ENCODE results near the gene PUS7.

Gene PUS7

DNA sequence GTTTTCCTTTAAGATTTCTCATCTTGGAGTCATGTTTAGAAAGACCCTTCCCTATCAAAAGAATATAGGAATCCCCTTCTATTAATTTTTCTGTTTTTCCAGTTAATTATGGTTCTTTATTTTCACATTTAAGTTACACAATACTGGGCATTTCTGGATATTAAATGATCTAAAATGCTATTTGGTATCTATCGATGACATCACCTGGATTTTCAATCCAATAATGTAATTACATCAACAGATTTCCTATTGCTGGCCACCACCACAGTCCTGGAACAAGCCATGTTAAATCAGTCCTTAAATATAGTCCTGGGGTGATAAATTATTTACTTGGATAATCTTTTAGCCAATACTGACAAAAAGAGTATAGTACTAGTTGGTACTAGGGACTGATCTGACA lies 48.0 kb downstream of the PUS7 start:
- Histone ChIP-seq H3K27ac (ENCODE audit: low read depth, low read length) (no peak overlapping the region), H3F3A (ENCODE audit: insufficient read depth) (no peaks in the 10 kb centered on the region), H2AFZ (ENCODE audit: low read depth, low read length, severe bottlenecking) (no peak overlapping the region), H3K27me3 (ENCODE audit: low read length) (no peaks in the 10 kb centered on the region), H4K20me1 (ENCODE audit: low read depth, low read length) (no peaks in the 10 kb centered on the region), H3K9me3 (ENCODE audit: insufficient read depth, low read length) (no peaks in the 10 kb centered on the region), H3K79me2 (ENCODE audit: insufficient read depth, low read length) (no peaks in the 10 kb centered on the region), H3K9me2 (replicated peaks; ENCODE audit: insufficient read depth, low read length) (no peaks in the 10 kb centered on the region), H3K36me3 (ENCODE audit: low read length) (peaks cover 18% of the 10 kb centered on the region), H3K9ac (ENCODE audit: low read length) (no peak overlapping the region), H3K4me2 (ENCODE audit: low read depth, low read length, poor library complexity, severe bottlenecking) (no peak overlapping the region), H3K4me3 (ENCODE audit: insufficient read depth, low read length, poor library complexity, severe bottlenecking) (no peak overlapping the region)
- TF ChIP-seq EZH2phosphoT487 (conservative IDR thresholded peaks at IDR 0.05; ENCODE audit: low read length) = no peak
- TF ChIP-seq CTCF (IDR thresholded peaks at IDR 0.05; ENCODE audit: insufficient read depth, low read length, poor library complexity, severe bottlenecking) = no peak

DNA sequence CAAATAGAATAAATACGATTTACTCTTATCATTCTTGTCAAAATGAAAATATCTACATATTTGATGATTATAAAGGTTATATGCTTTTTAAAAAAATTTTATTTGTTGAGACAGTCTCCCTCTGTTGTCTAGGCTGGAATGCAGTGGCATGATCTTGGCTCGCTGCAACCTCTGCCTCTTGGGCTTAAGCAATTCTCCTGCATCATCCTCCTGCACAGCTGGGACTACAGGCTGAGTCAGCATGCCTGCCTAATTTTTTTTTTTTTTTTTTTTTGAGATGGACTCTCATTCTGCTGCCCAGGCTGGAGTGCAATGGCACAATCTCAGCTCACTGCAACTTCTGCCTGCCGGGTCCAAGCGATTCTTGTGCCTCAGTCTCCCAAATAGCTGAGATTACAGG lies 48.9 kb downstream of the PUS7 start:
- H3K9me2 ChIP-seq (replicated peaks; ENCODE audit: insufficient read depth, low read length) = no peaks in the 10 kb centered on the region
- no peaks in the 10 kb centered on the region for H3K9me3 ChIP-seq (ENCODE audit: insufficient read depth, low read length)
- no peaks in the 10 kb centered on the region for H4K20me1 ChIP-seq (ENCODE audit: low read depth, low read length)
- H3K4me2 ChIP-seq (ENCODE audit: low read depth, low read length, poor library complexity, severe bottlenecking) = no peak overlapping the region
- no peaks in the 10 kb centered on the region for H3K27me3 ChIP-seq (ENCODE audit: low read length)
- H3K9ac ChIP-seq (ENCODE audit: low read length) = no peak overlapping the region
- TF ChIP-seq EZH2phosphoT487 (conservative IDR thresholded peaks at IDR 0.05; ENCODE audit: low read length) (no peak), CTCF (IDR thresholded peaks at IDR 0.05; ENCODE audit: insufficient read depth, low read length, poor library complexity, severe bottlenecking) (no peak)
- H2AFZ ChIP-seq (ENCODE audit: low read depth, low read length, severe bottlenecking) = no peak overlapping the region
- no peaks in the 10 kb centered on the region for H3K79me2 ChIP-seq (ENCODE audit: insufficient read depth, low read length)
- no peaks in the 10 kb centered on the region for H3F3A ChIP-seq (ENCODE audit: insufficient read depth)
- H3K27ac ChIP-seq (ENCODE audit: low read depth, low read length) = no peak overlapping the region
- H3K36me3 ChIP-seq (ENCODE audit: low read length) = peaks cover 9% of the 10 kb centered on the region
- no peak overlapping the region for H3K4me3 ChIP-seq (ENCODE audit: insufficient read depth, low read length, poor library complexity, severe bottlenecking)

- peaks cover 13% of the 10 kb centered on the region for H3K36me3 ChIP-seq (ENCODE audit: low read length)
- no peaks in the 10 kb centered on the region for H3K9me2 ChIP-seq (replicated peaks; ENCODE audit: insufficient read depth, low read length)
- H3K4me3 ChIP-seq (ENCODE audit: insufficient read depth, low read length, poor library complexity, severe bottlenecking) = no peak overlapping the region
- no peaks in the 10 kb centered on the region for H3K79me2 ChIP-seq (ENCODE audit: insufficient read depth, low read length)
- no peak overlapping the region for H3K27ac ChIP-seq (ENCODE audit: low read depth, low read length)
- no peaks in the 10 kb centered on the region for H4K20me1 ChIP-seq (ENCODE audit: low read depth, low read length)
- H3K9me3 ChIP-seq (ENCODE audit: insufficient read depth, low read length) = no peaks in the 10 kb centered on the region
- H3K27me3 ChIP-seq (ENCODE audit: low read length) = no peaks in the 10 kb centered on the region
- TF ChIP-seq CTCF (IDR thresholded peaks at IDR 0.05; ENCODE audit: insufficient read depth, low read length, poor library complexity, severe bottlenecking) (no peak), EZH2phosphoT487 (conservative IDR thresholded peaks at IDR 0.05; ENCODE audit: low read length) (no peak)
- no peak overlapping the region for H3K4me2 ChIP-seq (ENCODE audit: low read depth, low read length, poor library complexity, severe bottlenecking)
- 0 out of 2 replicates have a peak, but pooled peaks cover 5% of the 10 kb centered on the region for H3F3A ChIP-seq (ENCODE audit: insufficient read depth)
- H2AFZ ChIP-seq (ENCODE audit: low read depth, low read length, severe bottlenecking) = no peak overlapping the region
- H3K9ac ChIP-seq (ENCODE audit: low read length) = no peak overlapping the region
Measured at GRCh38 chr7:105470846-105471245, 51.2 kb downstream of the PUS7 start.

Data from SU-DHL-6 (cell line).